Measurements from ENCODE around the gene POLE2.

- TF ChIP-seq PBX3 (CRISPR knock-in tag; IDR thresholded peaks at IDR 0.05): peak; percentile 88; the same call in 1 of the 2 replicates
- TF ChIP-seq, protein P1, sequence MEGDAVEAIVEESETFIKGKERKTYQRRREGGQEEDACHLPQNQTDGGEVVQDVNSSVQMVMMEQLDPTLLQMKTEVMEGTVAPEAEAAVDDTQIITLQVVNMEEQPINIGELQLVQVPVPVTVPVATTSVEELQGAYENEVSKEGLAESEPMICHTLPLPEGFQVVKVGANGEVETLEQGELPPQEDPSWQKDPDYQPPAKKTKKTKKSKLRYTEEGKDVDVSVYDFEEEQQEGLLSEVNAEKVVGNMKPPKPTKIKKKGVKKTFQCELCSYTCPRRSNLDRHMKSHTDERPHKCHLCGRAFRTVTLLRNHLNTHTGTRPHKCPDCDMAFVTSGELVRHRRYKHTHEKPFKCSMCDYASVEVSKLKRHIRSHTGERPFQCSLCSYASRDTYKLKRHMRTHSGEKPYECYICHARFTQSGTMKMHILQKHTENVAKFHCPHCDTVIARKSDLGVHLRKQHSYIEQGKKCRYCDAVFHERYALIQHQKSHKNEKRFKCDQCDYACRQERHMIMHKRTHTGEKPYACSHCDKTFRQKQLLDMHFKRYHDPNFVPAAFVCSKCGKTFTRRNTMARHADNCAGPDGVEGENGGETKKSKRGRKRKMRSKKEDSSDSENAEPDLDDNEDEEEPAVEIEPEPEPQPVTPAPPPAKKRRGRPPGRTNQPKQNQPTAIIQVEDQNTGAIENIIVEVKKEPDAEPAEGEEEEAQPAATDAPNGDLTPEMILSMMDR (tag by site-specific recombination; IDR thresholded peaks at IDR 0.05): peak; percentile 81
- no peak for TF ChIP-seq ZNF274 (IDR thresholded peaks at IDR 0.05; ENCODE audit: low read length)
- TF ChIP-seq ZNF274 (tag by site-specific recombination; IDR thresholded peaks at IDR 0.05; ENCODE audit: borderline replicate concordance): no peak
- TF ChIP-seq ZNF677 (tag by site-specific recombination; IDR thresholded peaks at IDR 0.05): no peak
- TF ChIP-seq SALL2 (tag by site-specific recombination; IDR thresholded peaks at IDR 0.05; ENCODE audit: borderline replicate concordance): no peak
- TF ChIP-seq TCF7L2 (IDR thresholded peaks at IDR 0.05; ENCODE audit: borderline replicate concordance, low read depth, low read length): no peak
- TF ChIP-seq ZNF660 (tag by site-specific recombination; IDR thresholded peaks at IDR 0.05): 0 out of 2 replicates have a peak, but pooled peaks have one; percentile 8
- peak; percentile 79 for TF ChIP-seq PRDM1 (tag by site-specific recombination; IDR thresholded peaks at IDR 0.05)
- peak; percentile 97 for TF ChIP-seq ZBTB1 (tag by site-specific recombination; IDR thresholded peaks at IDR 0.05)
- peak; percentile 71; the same call in 1 of the 2 replicates for TF ChIP-seq REST (tag by site-specific recombination; IDR thresholded peaks at IDR 0.05)
- no peak for TF ChIP-seq ZNF248 (tag by site-specific recombination; IDR thresholded peaks at IDR 0.05)
- peak; percentile 47 for TF ChIP-seq YY1 (tag by site-specific recombination; IDR thresholded peaks at IDR 0.05)
- no peak for TF ChIP-seq ZNF792 (tag by site-specific recombination; IDR thresholded peaks at IDR 0.05)
These were observed 67.6 kb downstream of the POLE2 start, which contains the start of the genes MGAT2 and RPL36AL for GRCh38 chr14:49620182-49621113.

Data from HEK293 (cell line).